ENCODE results near the gene PDE4D.
"Not testable (repeated sequence)": the region's sequence is repeated elsewhere in the genome, so short reads cannot be mapped to it uniquely, and the experiment has no call there.

Gene PDE4D

DNA sequence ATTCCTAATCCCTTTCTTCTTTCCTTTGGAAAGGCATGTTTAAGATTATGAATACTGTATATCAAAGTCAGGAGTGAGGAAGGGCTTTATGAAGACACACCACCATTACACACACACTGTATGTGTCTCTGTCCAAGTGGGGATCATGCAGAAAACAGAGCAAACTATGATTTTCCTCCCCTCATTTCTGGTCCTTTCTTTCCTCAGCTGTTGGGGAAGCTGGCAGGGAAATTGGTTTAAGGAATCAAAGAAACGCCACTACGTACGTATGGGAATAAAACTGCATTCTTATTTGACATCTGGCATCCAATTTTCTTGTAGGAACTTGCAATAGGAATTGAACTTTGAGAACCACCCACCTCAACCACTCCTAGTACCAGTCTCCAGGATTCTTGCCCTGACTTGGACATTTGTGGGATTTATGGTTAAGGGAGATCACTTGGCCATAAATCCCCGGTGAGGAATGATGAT, 125.8 kb downstream of the PDE4D start:
- DNase-seq: no peak

DNA sequence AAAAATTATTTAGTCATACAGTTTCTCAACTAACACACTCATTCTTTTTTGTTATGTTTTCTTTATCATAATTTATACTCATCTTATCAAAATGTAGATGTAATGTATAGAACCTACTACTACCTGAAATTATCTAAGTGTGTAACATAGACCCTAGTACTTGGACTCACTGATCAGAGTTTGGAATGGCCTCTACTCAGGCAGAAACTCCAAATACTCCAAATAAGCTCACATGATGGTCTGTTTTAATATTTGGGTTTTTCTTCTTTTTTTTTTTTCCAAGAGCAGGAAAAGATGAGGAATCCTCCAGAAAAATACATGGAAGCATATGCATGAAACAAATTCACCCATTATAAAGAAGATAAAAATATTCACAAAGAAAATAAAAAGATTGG, 126.3 kb downstream of the PDE4D start:
- no peak for DNase-seq

DNA sequence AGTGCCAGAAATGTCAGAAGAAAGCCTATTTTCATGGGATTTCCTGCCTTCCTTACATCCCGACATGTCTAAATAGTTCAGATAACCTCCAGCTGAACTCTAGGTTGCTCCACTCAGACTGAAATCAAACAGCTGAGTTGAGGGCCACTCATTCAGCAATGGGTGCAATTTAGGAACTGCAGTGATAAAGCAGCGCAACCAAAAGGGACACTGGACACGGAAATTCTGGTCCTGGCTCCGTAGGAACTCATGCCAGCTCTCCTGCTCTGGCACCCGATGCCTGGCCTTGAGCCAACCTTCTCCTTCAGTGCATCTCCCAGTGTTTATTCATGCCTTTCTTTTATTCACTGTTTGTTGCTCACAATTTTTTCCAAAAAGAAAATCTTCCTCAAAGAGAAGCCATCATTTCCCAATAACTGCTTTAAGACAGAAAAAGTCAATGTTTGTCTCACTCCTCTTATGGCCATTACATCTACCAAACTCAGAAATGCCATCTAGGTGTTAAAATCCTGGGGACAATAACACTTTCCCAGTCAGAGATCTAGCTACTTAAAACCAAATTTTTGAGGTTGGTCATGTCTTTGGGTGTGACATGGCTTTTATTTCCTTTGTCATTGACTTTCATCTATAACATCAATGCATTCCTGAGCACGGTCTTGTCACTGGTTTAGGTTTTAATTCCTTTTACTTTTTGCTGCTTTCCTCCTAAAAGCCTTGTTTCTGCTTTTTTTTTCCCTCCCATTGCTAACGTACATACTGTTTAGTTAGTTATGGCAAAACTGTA, 126.9 kb downstream of the PDE4D start:
- DNase-seq: no peak

DNA sequence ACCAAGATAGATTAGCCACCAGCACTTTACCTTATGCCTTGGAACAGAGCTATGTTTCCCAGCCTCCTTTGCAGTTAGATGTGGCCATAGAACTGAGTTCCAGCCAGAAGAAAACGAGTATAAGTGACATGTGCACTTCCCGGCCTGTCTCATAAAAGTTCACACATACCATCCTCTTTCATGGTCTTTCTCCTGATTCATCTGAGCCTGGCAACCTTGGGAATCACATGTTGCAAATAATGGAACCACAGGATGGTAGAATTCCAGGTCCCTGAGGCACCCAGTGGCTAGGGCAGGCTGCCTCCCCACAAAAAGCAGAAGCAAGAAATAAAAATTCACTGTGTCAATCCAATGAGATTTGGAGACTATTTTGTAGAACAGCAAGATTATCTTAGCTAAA, 128.1 kb downstream of the PDE4D start:
- DNase-seq: no peak

DNA sequence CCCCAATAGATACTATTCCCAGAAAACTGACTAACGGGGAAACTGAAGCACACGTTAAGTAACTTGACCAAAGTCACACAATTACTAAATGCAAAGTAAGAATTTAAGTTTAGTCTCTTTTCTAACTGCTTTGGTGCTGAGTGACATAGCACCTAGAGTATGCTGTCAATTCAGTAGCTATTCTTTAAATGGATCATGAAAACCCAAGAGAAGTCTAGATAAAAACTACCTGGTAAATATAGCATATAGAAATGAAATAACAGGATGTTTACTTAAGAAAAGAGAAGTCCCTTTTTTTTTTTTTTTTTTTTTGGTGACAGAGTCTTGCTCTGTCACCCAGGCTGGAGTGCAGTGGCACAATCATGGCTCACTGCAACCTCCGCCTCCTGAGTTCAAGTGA, 129.2 kb downstream of the PDE4D start:
- DNase-seq: no peak

DNA sequence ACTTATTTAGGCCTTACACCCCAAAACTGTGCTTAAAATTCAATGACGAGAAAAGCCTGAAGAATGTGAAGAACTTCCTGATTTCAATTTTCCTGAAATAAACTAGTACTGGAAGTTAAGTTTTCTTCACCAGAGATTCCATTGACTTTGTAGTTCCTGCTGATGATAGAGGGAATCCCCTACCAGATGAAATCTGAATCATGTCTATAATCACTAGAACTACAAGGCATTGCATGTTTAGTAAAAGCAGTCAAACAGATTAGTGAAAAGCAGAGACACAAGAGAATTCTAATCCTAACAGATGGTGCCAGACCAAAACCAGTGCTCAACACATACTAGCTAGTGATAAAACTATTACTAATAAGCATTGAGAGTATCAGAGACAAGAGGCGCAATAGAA, 130.0 kb downstream of the PDE4D start:
- DNase-seq: no peak

DNA sequence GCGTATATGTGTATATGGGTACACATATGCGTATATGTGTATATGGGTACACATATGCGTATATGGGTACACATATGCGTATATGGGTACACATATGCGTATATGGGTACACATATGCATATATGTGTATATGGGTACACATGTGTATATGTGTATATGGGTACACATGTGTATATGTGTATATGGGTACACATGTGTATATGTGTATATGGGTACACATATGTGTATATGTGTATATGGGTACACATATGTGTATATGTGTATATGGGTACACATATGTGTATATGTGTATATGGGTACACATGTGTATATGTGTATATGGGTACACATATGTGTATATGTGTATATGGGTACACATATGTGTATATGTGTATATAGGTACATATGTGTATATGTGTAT, 131.3 kb downstream of the PDE4D start:
- not testable (repeated sequence) for DNase-seq

DNA sequence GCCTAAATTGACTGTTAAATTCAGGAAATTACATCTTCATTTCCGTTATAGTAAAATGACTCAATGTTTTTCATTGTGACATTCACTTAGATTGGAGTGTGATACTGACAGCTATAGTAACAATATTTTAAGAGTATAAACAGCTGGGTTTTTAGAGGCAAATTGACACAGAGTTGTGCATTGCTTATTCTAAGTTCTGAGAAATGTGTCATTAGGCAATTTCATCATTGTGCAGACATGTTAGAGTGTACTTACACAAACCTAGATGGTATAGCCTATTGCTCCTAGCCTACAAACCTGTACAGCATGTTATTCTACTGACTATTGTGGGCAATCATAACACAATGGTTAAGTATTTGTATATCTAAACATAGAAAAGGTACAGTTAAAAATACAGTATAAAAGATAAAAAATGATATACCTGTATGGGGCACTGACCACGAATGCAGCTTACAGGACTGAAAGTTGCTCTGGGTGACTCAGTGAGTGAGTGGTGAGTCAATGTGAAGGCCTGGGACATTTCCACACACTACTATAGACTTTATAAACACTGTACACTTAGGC, 132.7 kb downstream of the PDE4D start:
- DNase-seq: no peak

DNA sequence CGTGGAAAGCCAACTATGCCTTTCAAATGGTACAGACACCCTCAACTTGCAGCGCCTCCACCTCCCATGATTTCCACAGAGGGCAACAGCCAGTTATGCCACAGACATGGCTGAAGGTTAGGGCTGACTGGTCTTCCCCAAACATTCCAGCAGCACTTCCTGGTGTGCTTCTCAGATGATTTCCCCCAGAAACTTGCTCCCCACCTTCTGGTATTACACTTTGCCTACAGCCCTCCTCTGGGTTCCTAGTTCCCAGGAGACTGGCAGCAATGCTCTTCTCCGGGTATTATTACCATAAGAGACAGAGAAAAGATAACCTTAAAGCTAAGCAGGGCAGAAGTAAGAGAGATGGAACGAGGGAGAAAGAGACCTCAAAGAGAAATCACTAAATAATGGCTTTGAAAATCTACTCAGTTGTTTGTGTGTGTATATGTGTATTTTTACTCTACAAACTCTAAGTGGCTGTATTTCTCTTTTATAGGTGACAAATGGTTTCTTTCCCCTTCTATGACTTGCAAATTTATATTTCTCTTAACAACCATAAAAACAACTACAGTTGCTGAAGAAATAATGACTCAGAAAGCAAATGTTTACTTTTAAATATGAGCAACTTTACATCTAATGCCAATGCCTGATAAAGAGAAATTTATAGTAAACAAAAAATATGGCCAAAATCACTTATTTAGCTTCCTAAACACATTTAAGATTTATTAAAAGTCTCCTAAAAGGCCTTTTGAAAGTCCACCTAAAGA, 133.8 kb downstream of the PDE4D start:
- DNase-seq: no peak

DNA sequence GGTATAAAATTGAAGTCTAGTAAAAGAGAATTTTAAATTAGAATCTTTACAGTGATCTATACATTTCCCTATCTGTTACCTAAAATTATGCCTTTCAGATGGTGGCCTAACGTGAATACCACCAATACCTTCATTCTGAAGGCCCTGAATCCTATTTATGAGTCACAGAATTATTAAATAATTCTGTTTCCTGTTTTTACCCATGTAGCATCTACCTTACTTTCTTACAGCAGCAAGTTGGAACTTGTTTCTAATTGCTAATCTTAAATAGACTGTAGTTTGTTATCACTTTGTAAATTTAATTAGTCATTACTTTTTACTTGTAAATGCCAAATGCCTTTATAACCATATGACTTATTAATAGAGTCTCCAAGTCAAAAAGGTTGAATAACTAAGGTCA, 135.0 kb downstream of the PDE4D start:
- DNase-seq: no peak

DNA sequence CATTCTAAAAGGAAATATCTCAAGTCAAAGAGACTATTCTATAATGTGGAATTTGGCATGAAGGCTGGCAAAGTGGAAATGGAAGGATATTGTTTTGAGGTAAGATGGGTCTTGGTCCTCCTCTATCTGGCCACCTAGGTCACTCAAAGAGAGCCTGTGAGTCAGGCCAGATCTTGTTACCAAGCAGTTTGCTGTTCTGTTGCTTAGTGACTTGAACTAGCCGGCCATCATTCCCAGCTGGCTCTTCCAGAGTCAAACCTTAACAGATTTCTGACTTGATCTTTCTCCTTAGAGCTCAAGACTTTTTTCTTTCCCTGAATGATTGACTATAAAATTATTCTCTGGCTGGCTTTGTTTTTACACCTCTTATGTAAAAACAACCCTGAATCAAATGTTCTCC, 136.1 kb downstream of the PDE4D start:
- DNase-seq: no peak

DNA sequence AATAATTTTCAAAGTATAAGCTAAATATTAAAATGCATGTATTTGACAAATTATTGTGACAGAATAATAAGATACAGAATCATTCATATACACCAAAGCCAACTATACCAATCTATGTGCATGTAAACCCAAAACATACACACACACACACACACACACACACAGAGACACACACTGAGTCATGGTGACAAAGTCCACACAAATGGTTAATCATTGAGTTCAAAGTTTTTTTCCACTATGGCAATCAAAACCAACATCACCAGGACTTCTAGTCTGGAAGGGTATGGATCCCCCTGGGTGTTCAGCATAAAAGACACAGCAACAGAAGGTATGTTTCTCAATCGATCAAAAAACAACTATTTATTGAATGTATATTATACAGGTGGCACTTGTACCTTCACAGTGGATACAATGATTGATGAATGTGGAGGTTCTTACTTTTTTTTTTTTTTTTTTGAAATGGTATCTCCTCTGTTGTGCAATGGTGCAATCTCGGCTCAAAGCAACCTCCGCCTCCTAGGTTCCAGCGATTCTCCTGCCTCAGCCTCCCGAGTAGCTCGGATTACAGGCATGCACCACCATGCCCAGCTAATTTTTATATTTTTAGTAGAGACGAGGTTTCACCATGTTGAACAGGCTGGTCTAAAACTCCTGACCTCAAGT, 137.0 kb downstream of the PDE4D start:
- no peak for DNase-seq

DNA sequence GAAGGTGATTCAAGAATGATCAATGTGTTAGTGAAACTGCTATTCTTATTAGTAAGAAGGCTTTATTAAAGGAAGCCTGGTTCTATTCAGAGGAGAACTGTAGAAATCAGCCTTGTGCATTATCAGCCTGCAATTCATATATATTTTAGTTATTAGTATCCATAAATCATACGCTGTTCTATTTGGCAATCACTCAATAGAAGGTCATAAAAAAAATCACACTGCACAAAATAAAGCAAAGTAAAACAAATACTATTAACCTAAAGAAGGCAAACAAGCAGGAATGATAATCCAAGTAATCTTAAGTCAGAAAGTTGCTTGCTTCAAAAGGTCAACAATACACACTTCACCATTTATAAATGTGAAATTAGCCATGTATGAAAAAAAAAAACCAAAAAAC, 138.1 kb downstream of the PDE4D start:
- DNase-seq: no peak

DNA sequence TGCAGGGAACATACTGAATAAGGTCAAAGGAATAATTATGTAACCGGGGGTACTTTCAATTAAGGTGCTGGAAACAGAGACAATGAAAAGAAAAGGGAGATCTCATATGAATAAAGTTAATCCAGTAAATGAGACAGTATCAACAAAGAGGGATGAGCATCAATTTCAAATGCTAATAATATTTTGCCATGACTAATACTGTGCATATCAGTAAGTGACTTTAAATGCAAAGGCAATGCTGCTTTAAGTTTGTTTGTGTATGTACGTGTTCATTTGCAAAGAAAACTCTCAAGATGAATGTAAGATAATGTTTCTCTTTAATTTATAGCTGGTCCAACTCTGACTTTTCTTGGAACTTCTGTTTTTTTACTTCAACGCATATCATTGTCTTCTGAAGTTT, 139.9 kb downstream of the PDE4D start:
- no peak for DNase-seq

DNA sequence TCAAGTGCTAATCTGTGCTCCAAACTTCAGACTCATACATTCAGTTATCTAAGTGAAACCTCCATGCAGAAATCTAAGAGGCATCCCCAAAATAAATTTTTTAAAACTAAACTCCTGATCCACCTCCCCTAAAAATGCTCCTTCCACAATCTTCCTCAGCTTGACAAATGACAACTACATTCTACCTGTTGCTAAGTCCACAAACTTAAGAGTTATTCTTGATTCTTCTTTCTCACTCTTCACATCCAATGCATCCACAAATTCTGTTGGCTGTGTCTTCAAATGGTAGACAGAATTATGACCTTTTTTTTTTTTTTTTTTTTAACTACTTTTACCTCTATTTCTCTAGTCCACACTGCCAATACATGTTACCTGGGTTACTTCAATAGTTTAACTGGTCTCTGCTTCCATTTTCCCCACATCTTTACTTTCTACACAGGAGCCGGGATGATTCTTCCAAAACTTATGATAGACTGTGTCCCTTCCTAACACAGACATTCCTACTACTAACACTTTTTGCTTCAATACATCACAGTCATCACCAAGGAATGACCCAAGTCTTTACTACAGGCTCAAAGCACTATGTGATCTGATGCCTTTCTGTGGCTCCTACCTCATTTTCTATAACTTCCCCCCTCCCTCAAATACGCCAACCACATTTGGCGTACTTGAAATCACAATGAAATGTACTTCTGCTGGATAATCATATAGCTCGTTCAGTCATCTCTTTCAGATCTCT, 143.6 kb downstream of the PDE4D start:
- DNase-seq: no peak

DNA sequence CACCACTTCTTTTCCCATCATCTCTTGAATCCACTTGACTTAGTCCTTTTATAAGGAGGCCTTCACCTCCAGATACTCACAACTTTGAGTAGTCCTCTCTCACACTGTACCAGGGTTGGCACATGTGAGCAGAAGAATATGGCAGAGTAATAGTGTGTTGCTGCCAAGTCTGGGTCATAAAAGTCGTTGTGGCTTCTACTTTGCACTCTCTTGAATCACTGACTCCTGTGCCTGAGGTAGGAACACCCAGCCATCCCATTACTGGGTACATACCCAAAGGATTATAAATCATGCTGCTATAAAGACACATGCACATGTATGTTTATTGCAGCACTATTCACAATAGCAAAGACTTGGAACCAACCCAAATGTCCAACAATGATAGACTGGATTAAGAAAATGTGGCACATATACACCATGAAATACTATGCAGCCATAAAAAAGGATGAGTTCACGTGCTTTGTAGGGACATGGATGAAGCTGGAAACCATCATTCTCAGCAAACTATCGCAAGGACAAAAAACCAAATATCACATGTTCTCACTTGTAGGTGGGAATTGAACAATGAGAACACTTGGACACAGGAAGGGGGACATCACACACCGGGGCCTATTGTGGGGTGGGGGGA, 145.4 kb downstream of the PDE4D start:
- not testable (repeated sequence) for DNase-seq

DNA sequence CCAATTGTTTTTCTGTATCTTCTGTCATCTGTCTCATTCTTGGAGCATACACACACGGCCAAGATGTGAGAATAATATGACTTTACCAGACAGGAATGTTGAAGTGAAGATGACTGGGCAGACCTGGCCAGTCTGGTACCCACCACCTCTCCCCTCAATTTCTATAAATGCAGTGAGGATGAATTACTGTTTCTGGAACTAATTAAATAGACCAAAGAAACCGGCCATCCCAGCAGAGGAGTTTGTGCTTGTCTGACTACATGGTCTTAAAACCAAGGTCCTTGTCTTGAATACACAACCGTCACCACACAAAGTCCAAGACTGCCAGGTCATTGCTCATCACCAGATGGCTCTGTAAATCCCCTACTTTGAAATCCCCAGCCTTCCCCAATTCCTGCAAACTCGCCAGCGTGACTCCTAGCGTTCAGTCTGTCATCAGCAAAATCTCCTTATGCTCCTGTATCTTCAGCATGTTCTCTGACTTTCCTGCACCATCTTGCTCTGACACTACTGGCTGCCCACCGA, 147.2 kb downstream of the PDE4D start:
- no peak for DNase-seq

DNA sequence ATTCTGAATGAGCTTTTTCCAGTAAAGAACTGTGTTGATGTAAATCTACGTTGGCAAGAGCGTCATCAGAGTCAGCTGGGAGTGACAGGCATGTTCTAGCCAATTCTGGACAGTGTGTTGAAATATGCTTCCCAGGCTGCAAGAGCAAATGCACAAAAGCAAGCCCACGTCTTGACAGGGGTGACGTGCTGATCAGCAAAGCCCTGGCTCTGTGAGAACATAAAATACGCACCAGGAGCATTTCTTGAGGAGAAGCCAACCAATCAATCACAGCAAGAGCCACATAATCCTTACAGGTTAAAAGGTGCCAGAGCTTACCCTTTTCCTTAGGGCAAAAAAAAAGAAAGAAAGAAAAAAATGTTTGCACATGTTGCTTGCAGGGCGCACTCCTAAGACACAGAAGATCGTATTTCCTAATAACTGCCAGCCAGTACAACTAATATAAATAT, 148.1 kb downstream of the PDE4D start:
- DNase-seq: no peak

DNA sequence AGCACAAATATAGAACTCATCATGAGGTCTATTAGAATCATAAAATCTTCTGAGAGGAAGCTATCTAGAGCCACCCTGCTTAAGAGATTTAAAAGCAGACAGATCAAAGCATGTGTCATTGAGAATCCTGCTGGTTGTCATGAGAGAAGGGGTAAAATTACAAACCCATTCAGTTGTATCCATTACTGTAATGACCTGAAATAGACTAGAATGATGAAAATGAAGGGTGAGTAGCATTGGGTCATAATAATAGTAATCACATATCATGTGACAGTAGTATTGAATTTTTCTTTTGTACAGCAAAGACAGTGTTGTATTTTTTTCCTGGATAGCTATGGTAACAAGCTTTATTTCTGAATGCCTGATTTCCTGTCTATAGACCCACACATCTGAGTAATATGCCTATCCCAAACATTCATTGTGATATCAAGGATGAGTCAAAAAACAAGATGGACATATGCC, 149.0 kb downstream of the PDE4D start:
- no peak for DNase-seq

DNA sequence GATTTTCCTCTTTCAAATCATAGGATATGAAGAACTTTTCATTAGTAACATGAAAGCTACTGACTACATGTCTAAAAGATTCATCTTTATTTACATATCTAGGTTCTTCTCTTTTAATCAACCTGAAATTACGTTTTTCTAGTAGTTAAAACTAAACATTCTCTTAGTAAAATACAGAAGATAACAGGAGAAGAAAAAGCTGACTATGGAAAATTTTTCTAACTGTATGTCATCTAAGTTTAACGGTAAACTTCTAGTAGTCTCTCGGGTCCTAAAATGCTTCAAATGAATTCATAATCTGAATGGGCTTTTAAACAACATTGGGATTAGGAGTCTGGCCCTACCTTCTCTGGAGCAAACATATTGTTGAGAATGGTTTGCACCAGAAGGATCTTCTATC, 151.9 kb downstream of the PDE4D start:
- DNase-seq: no peak

DNA sequence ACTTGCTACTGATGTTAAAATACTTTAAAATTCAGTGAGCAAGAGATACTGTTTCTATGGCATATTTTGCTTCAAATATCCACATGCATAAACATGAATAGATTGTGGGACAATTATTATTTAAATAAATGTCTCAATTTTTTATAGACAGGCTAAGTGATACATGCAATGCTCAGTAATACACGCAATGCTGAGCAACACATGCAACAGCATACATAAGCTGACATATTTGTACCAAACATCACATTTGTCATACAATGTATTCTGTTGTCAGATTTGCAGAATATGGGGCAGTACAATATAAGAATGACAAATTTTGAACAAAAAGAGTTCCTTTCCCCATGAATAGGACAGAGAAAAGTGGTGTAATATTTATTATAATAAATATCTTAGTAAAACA, 155.5 kb downstream of the PDE4D start:
- DNase-seq: no peak

DNA sequence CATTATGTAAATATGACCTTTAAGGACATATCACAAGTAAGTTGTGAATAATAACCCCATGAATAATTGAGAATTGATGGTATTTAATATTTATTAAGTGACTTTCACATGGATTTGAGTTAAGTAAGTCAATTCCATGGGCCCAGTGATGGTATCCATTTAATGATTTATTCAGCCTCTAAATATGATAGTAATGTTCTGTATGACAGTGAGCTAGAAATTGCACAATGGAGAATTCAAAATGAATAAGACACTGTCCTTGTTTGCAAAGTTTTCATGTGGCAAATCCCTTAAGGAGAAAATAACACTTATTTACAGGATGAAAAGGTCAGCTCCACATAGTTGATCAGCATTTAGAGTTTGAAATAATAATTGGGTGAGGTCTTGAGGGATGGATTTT, 160.7 kb downstream of the PDE4D start:
- DNase-seq: no peak

Data from effector CD4-positive, alpha-beta T cell (primary cell).